ENCODE measurements around the gene LAMC1.

Gene LAMC1

GRCh38 chr1:183079712-183080388 is 56.6 kb downstream of the LAMC1 start:
- Histone ChIP-seq H3K4me1 (ENCODE audit: control insufficient read depth, insufficient read depth, low read length) (no peaks in the 10 kb centered on the region; the same call in 1 of the 2 replicates), H3K4me3 (ENCODE audit: low read depth, low read length) (no peak overlapping the region), H3K36me3 (ENCODE audit: control insufficient read depth in 2 of 2, insufficient read depth in 1 of 2, low read length in 2 of 2) (no peaks in the 10 kb centered on the region), H3K27ac (ENCODE audit: extremely low read depth, low read depth, low read length) (no peak overlapping the region), H3K9me3 (ENCODE audit: control insufficient read depth, insufficient read depth, low read depth, low read length) (no peaks in the 10 kb centered on the region)
- CTCF ChIA-PET: interaction anchor here (0.9 to 1.2 kb wide), 4 partner anchors 55 to 155 kb away, joined by 3 read pairs; no protein-coding TSS in a partner anchor
- POLR2A ChIA-PET: no interaction called here
- no peak for TF ChIP-seq ZNF341 (tag by site-specific recombination; IDR thresholded peaks at IDR 0.05; ENCODE audit: low read depth)
- TF ChIP-seq ZNF514 (tag by site-specific recombination; IDR thresholded peaks at IDR 0.05): no peak
- TF ChIP-seq TCF7L2 (IDR thresholded peaks at IDR 0.05; ENCODE audit: borderline replicate concordance, low read depth, low read length): no peak
- TF ChIP-seq ZNF621 (tag by site-specific recombination; IDR thresholded peaks at IDR 0.05): no peak
- TF ChIP-seq ZNF169 (tag by site-specific recombination; IDR thresholded peaks at IDR 0.05): no peak
- peak; percentile 43; the same call in 1 of the 2 replicates for TF ChIP-seq ZNF362 (tag by site-specific recombination; IDR thresholded peaks at IDR 0.05)
- no peak for TF ChIP-seq ZNF776 (tag by site-specific recombination; IDR thresholded peaks at IDR 0.05; ENCODE audit: borderline replicate concordance)
- TF ChIP-seq ZNF529 (tag by site-specific recombination; IDR thresholded peaks at IDR 0.05; ENCODE audit: insufficient replicate concordance): no peak
- peak; percentile 16; the same call in 1 of the 2 replicates for TF ChIP-seq INSM2 (tag by site-specific recombination; IDR thresholded peaks at IDR 0.05)
- no peak for TF ChIP-seq ZBTB6 (tag by site-specific recombination; IDR thresholded peaks at IDR 0.05)
- no peak for TF ChIP-seq ZNF670 (tag by site-specific recombination; IDR thresholded peaks at IDR 0.05; ENCODE audit: low read depth)
- no peak for TF ChIP-seq ZNF791 (tag by site-specific recombination; IDR thresholded peaks at IDR 0.05)
- no peak for TF ChIP-seq ZNF433 (tag by site-specific recombination; IDR thresholded peaks at IDR 0.05; ENCODE audit: low read depth)
- TF ChIP-seq ZNF571 (tag by site-specific recombination; IDR thresholded peaks at IDR 0.05): no peak
- TF ChIP-seq ZNF174 (tag by site-specific recombination; IDR thresholded peaks at IDR 0.05): no peak
- TF ChIP-seq ZNF223 (tag by site-specific recombination; IDR thresholded peaks at IDR 0.05): no peak
- no peak for TF ChIP-seq KLF16 (tag by site-specific recombination; IDR thresholded peaks at IDR 0.05)
- no peak for TF ChIP-seq ZNF398 (tag by site-specific recombination; IDR thresholded peaks at IDR 0.05)
- no peak for TF ChIP-seq PRDM1 (tag by site-specific recombination; IDR thresholded peaks at IDR 0.05)
- peak; percentile 26; the same call in 1 of the 2 replicates for TF ChIP-seq ZNF366 (tag by site-specific recombination; conservative IDR thresholded peaks at IDR 0.05)
- TF ChIP-seq ZNF10 (tag by site-specific recombination; IDR thresholded peaks at IDR 0.05): peak; percentile 53; the same call in 1 of the 2 replicates
- TF ChIP-seq KLF8 (tag by site-specific recombination; IDR thresholded peaks at IDR 0.05): 0 out of 2 replicates have a peak, but pooled peaks have one; percentile 15
- no peak for TF ChIP-seq ELK4 (IDR thresholded peaks at IDR 0.05; ENCODE audit: borderline replicate concordance, low read depth, low read length)
- TF ChIP-seq PRDM2 (tag by site-specific recombination; IDR thresholded peaks at IDR 0.05; ENCODE audit: borderline replicate concordance): no peak

Measured in HEK293 (cell line).